ENCODE results near the gene RTKN.

RTKN gene

GRCh38 chr2:74375838-74376237, 65.9 kb downstream of the RTKN start:
- DNase-seq (ENCODE audit: low spot score) = no peak

Data from CD4-positive, alpha-beta T cell treated with Interleukin-2 at 100 ng/mL for 4 hours (primary cell).